IMR-90 (cell line): ENCODE data around the gene NEUROG1. TPM values are rescaled to one million over a fixed set of nuclear protein-coding genes. Genes with fewer than 3 reads are reported as not detected.

Source experiments
- ATAC-seq: fragments of 200-7000 bp; cut with Tn5 transposase; 2 replicates; pipeline ENCODE4 v1.9.1; 2020; ENCODE audit warnings: low read depth, mild to moderate bottlenecking, moderate library complexity
- BruUV-seq: library from RNA; stranded (reverse); fragments of 400-500 nt; replicated peaks from 2 replicates; lab custom pipeline; 2021; lab: Mats Ljungman, UMichigan
- CTCF ChIA-PET: fragments of 300-600 bp; formaldehyde crosslinking; extraction: SDS; loops from one replicate; lab custom pipeline; 2021; ENCODE audit warnings: antibody characterized with exemption; lab: Yijun Ruan, JAX
- POLR2A ChIA-PET: fragments of 300-600 bp; sonication (Branson Sonifier 250); formaldehyde crosslinking; loops from one replicate; lab custom pipeline; 2022; ENCODE audit warnings: antibody characterized with exemption; ENCODE audit not compliant: unreplicated experiment; lab: Charles Lee
- DNase-seq: peaks from one replicate; pipeline ENCODE4 v3.0.0; 2013
- H2AFZ ChIP-seq: replicated peaks from 2 replicates; pipeline ENCODE3; 2013; ENCODE audit warnings: low read length, mild to moderate bottlenecking; ENCODE audit not compliant: poor library complexity
- H2AK5ac ChIP-seq: 2 replicates; pipeline ENCODE4 v1.6.1; 2013; ENCODE audit warnings: low read depth, low read length, inconsistent platforms
- H2AK9ac ChIP-seq: replicated peaks from 2 replicates; pipeline ENCODE3; 2013; ENCODE audit warnings: mild to moderate bottlenecking, low read depth, low read length, moderate library complexity; ENCODE audit not compliant: poor library complexity
- H2BK120ac ChIP-seq: 2 replicates; pipeline ENCODE4 v1.6.1; 2013; ENCODE audit warnings: low read depth, low read length, inconsistent platforms
- H2BK15ac ChIP-seq: 3 replicates; pipeline ENCODE4 v1.6.1; 2013; ENCODE audit warnings: low read depth, low read length, inconsistent platforms
- H2BK20ac ChIP-seq: 2 replicates; pipeline ENCODE4 v1.6.1; 2013; ENCODE audit warnings: low read depth, mild to moderate bottlenecking, inconsistent platforms, low read length, moderate library complexity
- H2BK5ac ChIP-seq: 2 replicates; pipeline ENCODE4 v1.6.1; 2013; ENCODE audit warnings: mild to moderate bottlenecking, low read depth, low read length, inconsistent platforms; ENCODE audit not compliant: poor library complexity, severe bottlenecking
- H3K14ac ChIP-seq: replicated peaks from 2 replicates; pipeline ENCODE4 v1.6.1; 2013; ENCODE audit warnings: low read depth, low read length, inconsistent platforms
- H3K18ac ChIP-seq: 2 replicates; pipeline ENCODE4 v1.6.1; 2013; ENCODE audit warnings: low read depth, low read length, control low read depth
- H3K23ac ChIP-seq: 2 replicates; pipeline ENCODE4 v1.6.1; 2013; ENCODE audit warnings: low read depth, low read length, inconsistent platforms
- H3K27ac ChIP-seq: 2 replicates; pipeline ENCODE4 v1.5.1; 2013; ENCODE audit warnings: mild to moderate bottlenecking, control low read depth, low read length; ENCODE audit not compliant: insufficient read depth
- H3K27me3 ChIP-seq: 2 replicates; pipeline ENCODE4 v1.6.1; 2013; ENCODE audit warnings: low read length; ENCODE audit not compliant: control insufficient read depth, insufficient read depth
- H3K36me3 ChIP-seq: 2 replicates; pipeline ENCODE4 v1.6.1; 2013; ENCODE audit warnings: low read length, mixed read lengths; ENCODE audit not compliant: control insufficient read depth, insufficient read depth
- H3K4ac ChIP-seq: 2 replicates; pipeline ENCODE4 v1.6.1; 2013; ENCODE audit warnings: low read depth, low read length, inconsistent platforms
- H3K4me1 ChIP-seq: 2 replicates; pipeline ENCODE4 v1.6.1; 2013; ENCODE audit warnings: low read length, mixed read lengths; ENCODE audit not compliant: control insufficient read depth, insufficient read depth
- H3K4me2 ChIP-seq: 2 replicates; pipeline ENCODE4 v1.6.1; 2013; ENCODE audit warnings: low read depth, mild to moderate bottlenecking, control low read depth, low read length, moderate library complexity
- H3K4me3 ChIP-seq: 2 replicates; pipeline ENCODE4 v1.5.1; 2013; ENCODE audit warnings: low read depth, mild to moderate bottlenecking, control low read depth, low read length, moderate library complexity; ENCODE audit not compliant: insufficient read depth
- H3K56ac ChIP-seq: 2 replicates; pipeline ENCODE4 v1.6.1; 2013; ENCODE audit warnings: low read length, inconsistent platforms; ENCODE audit not compliant: insufficient read depth; ENCODE audit errors: extremely low read depth
- H3K79me1 ChIP-seq, 2 experiments: 2 replicates each; pipeline ENCODE4 v1.6.1; 2013; ENCODE audit warnings: low read length in 2 of 2, inconsistent platforms in 1 of 2, low read depth in 1 of 2
- H3K9ac ChIP-seq: 2 replicates; pipeline ENCODE4 v1.6.1; 2013; ENCODE audit warnings: low read depth, low read length, control low read depth
- H3K9me1 ChIP-seq: 2 replicates; pipeline ENCODE4 v1.6.1; 2013; ENCODE audit warnings: low read length, inconsistent platforms; ENCODE audit not compliant: insufficient read depth
- H3K9me3 ChIP-seq: 2 replicates; pipeline ENCODE4 v1.6.1; 2013; ENCODE audit warnings: low read length; ENCODE audit not compliant: control insufficient read depth, insufficient read depth
- H4K20me1 ChIP-seq: 2 replicates; pipeline ENCODE4 v1.6.1; 2013; ENCODE audit warnings: low read length, inconsistent platforms; ENCODE audit not compliant: insufficient read depth
- H4K5ac ChIP-seq: 2 replicates; pipeline ENCODE4 v1.6.1; 2013; ENCODE audit warnings: mild to moderate bottlenecking, low read depth, low read length, control low read depth
- H4K8ac ChIP-seq, 2 experiments: 2 replicates each; pipeline ENCODE4 v1.6.1; 2013; ENCODE audit warnings: low read depth in 2 of 2, low read length in 2 of 2, control low read depth in 1 of 2, inconsistent platforms in 1 of 2
- H4K91ac ChIP-seq: 2 replicates; pipeline ENCODE4 v1.6.1; 2013; ENCODE audit warnings: low read depth, low read length, inconsistent platforms; ENCODE audit not compliant: insufficient read depth
- BHLHE40 ChIP-seq: fragments of 150-350 bp; IDR thresholded peaks from 2 replicates; pipeline ENCODE4 v1.6.1; 2016; ENCODE audit warnings: mild to moderate bottlenecking, low read depth, low read length
- CEBPB ChIP-seq: IDR thresholded peaks from 2 replicates; pipeline ENCODE4 v1.6.1; 2012; ENCODE audit warnings: low read depth, low read length, improper control_type of control experiment
- CTCF ChIP-seq: conservative IDR thresholded peaks from 2 replicates; pipeline ENCODE4 v1.5.1; 2012; ENCODE audit warnings: mild to moderate bottlenecking, low read depth, low read length, improper control_type of control experiment
- FOS ChIP-seq: fragments of 150-350 bp; IDR thresholded peaks from 2 replicates; pipeline ENCODE4 v1.6.1; 2016; ENCODE audit warnings: low read depth, low read length
- MAFK ChIP-seq: IDR thresholded peaks from 2 replicates; pipeline ENCODE4 v1.6.1; 2012; ENCODE audit warnings: low read depth, low read length, improper control_type of control experiment
- MAZ ChIP-seq: IDR thresholded peaks from 2 replicates; pipeline ENCODE4 v1.6.1; 2012; ENCODE audit warnings: low read depth, mild to moderate bottlenecking, low read length, improper control_type of control experiment, moderate library complexity, borderline replicate concordance
- MXI1 ChIP-seq: IDR thresholded peaks from 2 replicates; pipeline ENCODE4 v1.6.1; 2012; ENCODE audit warnings: low read depth, mild to moderate bottlenecking, low read length, moderate library complexity, borderline replicate concordance
- NFE2L2 ChIP-seq: fragments of 150-350 bp; IDR thresholded peaks from 2 replicates; pipeline ENCODE4 v1.6.1; 2016; ENCODE audit warnings: low read depth, mild to moderate bottlenecking, low read length
- POLR2A ChIP-seq: IDR thresholded peaks from 2 replicates; pipeline ENCODE4 v1.6.1; 2012; ENCODE audit warnings: mild to moderate bottlenecking, low read depth, low read length
- RAD21 ChIP-seq: IDR thresholded peaks from 2 replicates; pipeline ENCODE4 v1.6.1; 2012; ENCODE audit warnings: low read length, improper control_type of control experiment
- RCOR1 ChIP-seq: IDR thresholded peaks from 2 replicates; pipeline ENCODE4 v1.6.1; 2012; ENCODE audit warnings: mild to moderate bottlenecking, low read length, improper control_type of control experiment; ENCODE audit not compliant: insufficient replicate concordance
- RFX5 ChIP-seq: IDR thresholded peaks from 2 replicates; pipeline ENCODE4 v1.8.0; 2012; ENCODE audit warnings: low read depth, mild to moderate bottlenecking, low read length, moderate library complexity
- SMC3 ChIP-seq: fragments of 150-350 bp; IDR thresholded peaks from 2 replicates; pipeline ENCODE4 v1.6.1; 2016; ENCODE audit warnings: low read depth, mild to moderate bottlenecking, antibody characterized with exemption, low read length, moderate library complexity
- USF2 ChIP-seq: fragments of 150-350 bp; IDR thresholded peaks from 2 replicates; pipeline ENCODE4 v1.6.1; 2017; ENCODE audit warnings: mild to moderate bottlenecking, antibody characterized with exemption, low read length, low read depth
- WGBS, 2 experiments: methylation state at CpG; one replicate each; pipeline versions ENCODE4 v1.1.5 to v1.1.7; 2013; ENCODE audit warnings: missing lambda C conversion rate in 2 of 2; ENCODE audit not compliant: insufficient read length in 1 of 2; ENCODE audit errors: extremely low coverage in 2 of 2; 5-methylcytosine and 5-hydroxymethylcytosine counted together
- dilution Hi-C: fragments of 300-500 bp; cut with HindIII; formaldehyde crosslinking; loops from one replicate; pipeline ENCODE4 v1.14.3; 2018; ENCODE audit warnings: low sequenced_read_pairs; ENCODE audit not compliant: unreplicated experiment
- in situ Hi-C: fragments of 300-500 bp; cut with MboI; formaldehyde crosslinking; loops from 3 replicates; pipeline ENCODE4 v1.14.3; 2019; ENCODE audit warnings: low sequenced_read_pairs, inconsistent platforms, mixed read lengths
- intact Hi-C: fragments of 100-400 bp; cut with micrococcal nuclease; formaldehyde crosslinking; loops from 2 replicates; pipeline ENCODE4 v1.10.0; 2022
- polyA plus RNA-seq, 3 experiments: library from polyadenylated mRNA; depleted of rRNA; stranded (reverse); fragments of >200 nt; gene quantifications; 2 replicates each; pipeline ENCODE4 v1.2.3, GENCODE V29; 2012; ENCODE audit warnings: low replicate concordance in 1 of 3
- total RNA-seq: library from RNA; depleted of rRNA; stranded (reverse); fragments of >200 nt; gene quantifications from 2 replicates; pipeline ENCODE4 v1.2.3, GENCODE V29; 2012

The NEUROG1 gene
- total and polyA plus RNA-seq, 2 of the 4 experiments (the other 2 are of a cell fraction): not detected

- no peak overlapping the region for H2AK9ac ChIP-seq
- in situ Hi-C loops: loop anchor here (5.0 to 25.0 kb wide), 2 partner anchors 85 to 660 kb away; no protein-coding TSS in a partner anchor
- ATAC-seq: peak; percentile 92
- no peaks in the 10 kb centered on the region for H3K9me3 ChIP-seq
- ChIA-PET CTCF (interaction anchor here (0.6 to 8.0 kb wide), 11 partner anchors 9 to 332 kb away, joined by 3 to 108 read pairs (median 4); no protein-coding TSS in a partner anchor), POLR2A (interaction anchor here (0.6 kb wide), 1 partner anchor 14 kb away, joined by 3 read pairs; no protein-coding TSS in a partner anchor)
- no peak for TF ChIP-seq RFX5
- no peak for TF ChIP-seq BHLHE40
- TF ChIP-seq CTCF: peak; percentile 91
- no peak for TF ChIP-seq CEBPB
- TF ChIP-seq NFE2L2: no peak
- no peak for TF ChIP-seq RCOR1
- TF ChIP-seq MAFK: no peak
- no peak for TF ChIP-seq USF2
- no peak for TF ChIP-seq MXI1
- TF ChIP-seq POLR2A: no peak
- peak; percentile 91 for TF ChIP-seq RAD21
- TF ChIP-seq SMC3: peak; percentile 96
- TF ChIP-seq MAZ: no peak
- no peak for TF ChIP-seq FOS
- no peaks in the 10 kb centered on the region for H4K20me1 ChIP-seq
- no peak overlapping the region for H2BK120ac ChIP-seq
- DNase-seq: peak; percentile 75
- no peak overlapping the region for H3K4me3 ChIP-seq
- no peak overlapping the region for H4K8ac ChIP-seq
- dilution Hi-C loops: loop anchor here (25.0 kb wide), 1 partner anchor 90 kb away; the partner anchor contains the start of gene TIFAB
- no peak overlapping the region for H3K56ac ChIP-seq
- no peaks in the 10 kb centered on the region for H3K79me1 ChIP-seq
- no peak overlapping the region for H3K4me2 ChIP-seq
- no peak overlapping the region for H4K91ac ChIP-seq
- peaks cover 59% of the 10 kb centered on the region for H3K27me3 ChIP-seq
- no peaks in the 10 kb centered on the region for H3K4me1 ChIP-seq
- H3K36me3 ChIP-seq: no peaks in the 10 kb centered on the region
- H3K9ac ChIP-seq: no peak overlapping the region
- intact Hi-C loops: loop anchor here (1.0 to 10.0 kb wide), 2 partner anchors 86 to 197 kb away; no protein-coding TSS in a partner anchor
- no peak overlapping the region for H2BK15ac ChIP-seq
- H3K9me1 ChIP-seq: no peaks in the 10 kb centered on the region
- no peak overlapping the region for H4K5ac ChIP-seq
- no peak overlapping the region for H3K23ac ChIP-seq
- no peak overlapping the region for H3K27ac ChIP-seq
- WGBS, 2 experiments: 42% methylated on average over 7 of the region's 15 CpGs; no CpG with 5 or more reads in 1 of the 2 experiments
- BruUV-seq: no TSS peak
- no peak overlapping the region for H2AK5ac ChIP-seq
- H3K4ac ChIP-seq: no peak overlapping the region
- no peak overlapping the region for H2BK5ac ChIP-seq
- no peak overlapping the region for H2BK20ac ChIP-seq
- no peak overlapping the region for H3K14ac ChIP-seq
- no peak overlapping the region for H3K18ac ChIP-seq
- peak overlapping the region; percentile 34 for H2AFZ ChIP-seq
These were observed 16.1 kb upstream of the NEUROG1 start for GRCh38 chr5:135551593-135552447.
